Loucy (cell line): ENCODE data around the gene EIPR1.

ENCODE experiments used
- H2AFZ ChIP-seq: fragments of 200-600 bp; sonication (generic); 2 replicates; pipeline ENCODE4 v1.6.0; 2016; ENCODE audit warnings: antibody characterized with exemption, mild to moderate bottlenecking, low read length, moderate library complexity
- H3F3A ChIP-seq: fragments of 200-600 bp; 2 replicates; pipeline ENCODE4 v1.6.0; 2016; ENCODE audit warnings: antibody characterized with exemption, low read depth, mild to moderate bottlenecking
- H3K27me3 ChIP-seq: fragments of 200-600 bp; sonication (generic); 2 replicates; pipeline ENCODE4 v1.6.1; 2014; ENCODE audit warnings: low read length, mild to moderate bottlenecking; ENCODE audit not compliant: insufficient read depth, poor library complexity, severe bottlenecking
- H3K36me3 ChIP-seq: fragments of 200-600 bp; sonication (generic); 2 replicates; pipeline ENCODE4 v1.6.1; 2016; ENCODE audit warnings: low read length; ENCODE audit not compliant: insufficient read depth
- H3K4me1 ChIP-seq: fragments of 200-600 bp; sonication (generic); 2 replicates; pipeline ENCODE4 v1.5.1; 2014; ENCODE audit warnings: low read length, mild to moderate bottlenecking; ENCODE audit not compliant: insufficient read depth, poor library complexity, severe bottlenecking
- H3K4me2 ChIP-seq: fragments of 200-600 bp; sonication (generic); 2 replicates; pipeline ENCODE4 v1.6.0; 2014; ENCODE audit warnings: antibody characterized with exemption, low read length, low read depth, mild to moderate bottlenecking; ENCODE audit not compliant: poor library complexity, severe bottlenecking
- H3K4me3 ChIP-seq: fragments of 200-600 bp; sonication (generic); 2 replicates; pipeline ENCODE4 v1.5.1; 2014; ENCODE audit warnings: low read length, mild to moderate bottlenecking, mixed read lengths; ENCODE audit not compliant: poor library complexity, severe bottlenecking
- H3K79me2 ChIP-seq: fragments of 200-600 bp; sonication (generic); 2 replicates; pipeline ENCODE4 v1.6.1; 2014; ENCODE audit warnings: low read length; ENCODE audit not compliant: insufficient read depth
- H3K9ac ChIP-seq: fragments of 200-600 bp; sonication (generic); 2 replicates; pipeline ENCODE4 v1.6.0; 2014; ENCODE audit warnings: mild to moderate bottlenecking, low read depth, low read length, moderate library complexity; ENCODE audit not compliant: poor library complexity, severe bottlenecking
- H3K9me2 ChIP-seq: fragments of 200-600 bp; sonication (generic); replicated peaks from 2 replicates; pipeline ENCODE4 v1.6.1; 2016; ENCODE audit warnings: low read depth, low read length, mixed read lengths
- H3K9me3 ChIP-seq: fragments of 200-600 bp; sonication (generic); 2 replicates; pipeline ENCODE4 v1.6.1; 2014; ENCODE audit warnings: mild to moderate bottlenecking, antibody characterized with exemption, low read length, low read depth; ENCODE audit not compliant: insufficient read depth
- H4K20me1 ChIP-seq: fragments of 200-600 bp; sonication (generic); 2 replicates; pipeline ENCODE4 v1.6.0; 2014; ENCODE audit warnings: antibody characterized with exemption, low read length, mild to moderate bottlenecking; ENCODE audit not compliant: insufficient read depth, poor library complexity, severe bottlenecking
- EZH2phosphoT487 ChIP-seq: fragments of 200-600 bp; IDR thresholded peaks from 2 replicates; pipeline ENCODE4 v1.6.1; 2018; ENCODE audit warnings: antibody characterized with exemption, mild to moderate bottlenecking, moderate library complexity, borderline replicate concordance
- TF ChIP-seq, protein P1 (sequence below): fragments of 200-600 bp; sonication (generic); conservative IDR thresholded peaks from 2 replicates; pipeline ENCODE4 v1.5.1; 2014; ENCODE audit warnings: mild to moderate bottlenecking, antibody characterized with exemption, low read length

Gene EIPR1

DNA sequence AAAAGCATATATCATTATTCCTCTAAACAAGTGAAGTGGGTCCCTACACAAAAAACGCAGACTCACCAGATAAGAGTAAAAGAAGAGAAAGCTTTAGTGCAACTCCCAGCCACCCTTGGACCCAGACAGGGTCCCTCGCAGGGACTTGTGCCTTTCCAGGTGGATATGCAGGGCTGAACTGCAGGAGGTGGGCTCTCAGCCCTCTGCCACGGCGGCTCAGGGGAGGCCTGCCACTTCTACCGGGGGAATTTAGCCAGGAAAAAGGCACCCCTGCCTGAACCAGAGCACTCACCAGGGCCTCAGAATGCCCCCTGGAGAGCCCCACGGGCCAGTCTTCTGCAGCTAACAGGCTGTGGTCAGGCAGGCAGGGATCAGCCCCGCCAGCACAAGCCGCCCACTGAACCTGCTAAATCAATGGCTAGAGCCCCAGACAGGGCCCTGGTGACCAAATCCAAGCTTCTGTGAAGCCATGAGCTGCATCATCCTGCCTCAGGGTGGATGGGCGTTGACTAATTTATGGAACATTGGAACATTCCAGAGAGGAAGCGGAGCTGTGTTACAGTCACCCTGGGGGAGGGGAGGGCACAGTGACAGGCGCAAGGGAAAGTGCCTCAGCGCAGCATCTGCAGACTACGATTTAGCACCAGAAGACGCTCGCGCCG lies 209.3 kb downstream of the EIPR1 start:
- Histone ChIP-seq H3K9ac (no peak overlapping the region), H3K4me3 (no peak overlapping the region), H3K36me3 (no peaks in the 10 kb centered on the region), H2AFZ (no peak overlapping the region), H3K4me2 (no peak overlapping the region), H4K20me1 (no peaks in the 10 kb centered on the region), H3K9me3 (peaks cover 6% of the 10 kb centered on the region; the same call in 1 of the 2 replicates), H3K79me2 (no peaks in the 10 kb centered on the region), H3K9me2 (no peaks in the 10 kb centered on the region), H3F3A (no peaks in the 10 kb centered on the region), H3K4me1 (no peaks in the 10 kb centered on the region), H3K27me3 (no peaks in the 10 kb centered on the region)
- TF ChIP-seq EZH2phosphoT487 = no peak
- TF ChIP-seq, protein P1, sequence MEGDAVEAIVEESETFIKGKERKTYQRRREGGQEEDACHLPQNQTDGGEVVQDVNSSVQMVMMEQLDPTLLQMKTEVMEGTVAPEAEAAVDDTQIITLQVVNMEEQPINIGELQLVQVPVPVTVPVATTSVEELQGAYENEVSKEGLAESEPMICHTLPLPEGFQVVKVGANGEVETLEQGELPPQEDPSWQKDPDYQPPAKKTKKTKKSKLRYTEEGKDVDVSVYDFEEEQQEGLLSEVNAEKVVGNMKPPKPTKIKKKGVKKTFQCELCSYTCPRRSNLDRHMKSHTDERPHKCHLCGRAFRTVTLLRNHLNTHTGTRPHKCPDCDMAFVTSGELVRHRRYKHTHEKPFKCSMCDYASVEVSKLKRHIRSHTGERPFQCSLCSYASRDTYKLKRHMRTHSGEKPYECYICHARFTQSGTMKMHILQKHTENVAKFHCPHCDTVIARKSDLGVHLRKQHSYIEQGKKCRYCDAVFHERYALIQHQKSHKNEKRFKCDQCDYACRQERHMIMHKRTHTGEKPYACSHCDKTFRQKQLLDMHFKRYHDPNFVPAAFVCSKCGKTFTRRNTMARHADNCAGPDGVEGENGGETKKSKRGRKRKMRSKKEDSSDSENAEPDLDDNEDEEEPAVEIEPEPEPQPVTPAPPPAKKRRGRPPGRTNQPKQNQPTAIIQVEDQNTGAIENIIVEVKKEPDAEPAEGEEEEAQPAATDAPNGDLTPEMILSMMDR = no peak

DNA sequence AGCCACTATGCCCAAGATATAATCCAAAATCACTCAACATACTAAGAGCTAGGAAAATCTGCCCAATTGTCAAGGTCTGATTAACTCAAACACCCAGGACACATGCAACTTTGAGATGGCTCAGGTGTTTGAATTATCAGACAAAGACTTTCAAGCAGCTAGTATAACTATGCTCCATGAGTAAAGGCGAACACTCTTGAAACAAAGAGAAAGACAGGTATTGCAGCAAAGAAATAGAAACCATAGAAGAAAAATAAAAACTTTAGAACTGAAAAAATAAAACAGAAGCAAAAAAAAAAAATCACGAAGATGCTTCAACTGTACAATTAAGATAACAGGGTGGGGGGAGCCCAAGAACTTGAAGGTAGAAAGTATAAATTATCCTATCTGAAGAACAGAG lies 214.2 kb downstream of the EIPR1 start:
- TF ChIP-seq, protein P1 = no peak
- no peak for TF ChIP-seq EZH2phosphoT487
- Histone ChIP-seq H3K79me2 (no peaks in the 10 kb centered on the region), H3K27me3 (no peaks in the 10 kb centered on the region), H3K4me1 (no peaks in the 10 kb centered on the region), H4K20me1 (no peaks in the 10 kb centered on the region), H3K9me2 (no peaks in the 10 kb centered on the region), H2AFZ (no peak overlapping the region), H3K4me3 (no peak overlapping the region), H3K36me3 (no peaks in the 10 kb centered on the region), H3K4me2 (no peak overlapping the region), H3K9me3 (peaks cover 7% of the 10 kb centered on the region), H3K9ac (no peak overlapping the region), H3F3A (no peaks in the 10 kb centered on the region)

DNA sequence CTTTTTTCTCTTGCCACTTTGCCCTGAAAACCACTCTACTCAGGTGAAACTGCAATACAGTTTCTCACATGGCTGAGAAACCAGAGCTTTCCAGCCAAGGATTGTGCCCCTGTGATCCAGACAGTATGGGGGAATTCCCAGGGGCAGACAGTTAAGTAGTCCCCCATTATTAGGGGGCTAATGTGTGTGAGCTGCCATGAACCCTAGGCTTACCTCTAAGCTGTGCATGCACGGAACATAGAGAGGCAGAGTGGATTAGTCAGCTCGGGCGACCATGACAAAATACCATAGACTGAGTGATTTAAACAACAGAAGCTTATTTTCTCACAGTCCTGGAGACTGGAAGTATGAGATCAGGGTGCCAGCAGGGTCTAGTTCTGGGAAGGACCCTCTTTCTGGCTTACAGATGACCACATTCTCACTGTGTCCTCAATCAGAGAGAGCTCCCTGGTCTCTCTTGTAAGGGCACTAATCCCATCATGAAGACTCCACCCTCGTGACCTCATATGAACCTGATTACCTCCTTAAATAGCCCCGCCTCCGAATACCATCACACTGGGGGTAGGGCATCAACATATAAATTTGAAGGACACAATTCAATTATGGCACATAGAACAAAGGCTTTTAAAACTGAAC lies 215.1 kb downstream of the EIPR1 start:
- no peaks in the 10 kb centered on the region for H3F3A ChIP-seq
- TF ChIP-seq EZH2phosphoT487 = no peak
- TF ChIP-seq, protein P1 = no peak
- no peaks in the 10 kb centered on the region for H3K4me1 ChIP-seq
- H4K20me1 ChIP-seq = no peaks in the 10 kb centered on the region
- no peak overlapping the region for H3K9ac ChIP-seq
- peaks cover 7% of the 10 kb centered on the region for H3K9me3 ChIP-seq
- no peaks in the 10 kb centered on the region for H3K9me2 ChIP-seq
- no peak overlapping the region for H3K4me3 ChIP-seq
- no peaks in the 10 kb centered on the region for H3K27me3 ChIP-seq
- no peaks in the 10 kb centered on the region for H3K36me3 ChIP-seq
- H3K4me2 ChIP-seq = no peak overlapping the region
- H3K79me2 ChIP-seq = no peaks in the 10 kb centered on the region
- no peak overlapping the region for H2AFZ ChIP-seq
